IPS-18c (cell line): ENCODE results near the gene LRRC3.

Experiments used
- H3K4me3 ChIP-seq: 2 replicates; pipeline ENCODE4 v1.7.0; 2013; ENCODE audit warnings: low read depth, mild to moderate bottlenecking, low read length, moderate library complexity; ENCODE audit not compliant: insufficient read depth
- H3K9me3 ChIP-seq: one replicate; pipeline ENCODE4 v1.6.1; 2013; ENCODE audit warnings: mild to moderate bottlenecking, low read length, moderate library complexity; ENCODE audit not compliant: control insufficient read depth, insufficient read depth

The LRRC3 gene

GRCh38 chr21:44509539-44509938 lies 54.2 kb downstream of the LRRC3 start:
- Histone ChIP-seq H3K9me3 (no peaks in the 10 kb centered on the region), H3K4me3 (no peak overlapping the region)

DNA sequence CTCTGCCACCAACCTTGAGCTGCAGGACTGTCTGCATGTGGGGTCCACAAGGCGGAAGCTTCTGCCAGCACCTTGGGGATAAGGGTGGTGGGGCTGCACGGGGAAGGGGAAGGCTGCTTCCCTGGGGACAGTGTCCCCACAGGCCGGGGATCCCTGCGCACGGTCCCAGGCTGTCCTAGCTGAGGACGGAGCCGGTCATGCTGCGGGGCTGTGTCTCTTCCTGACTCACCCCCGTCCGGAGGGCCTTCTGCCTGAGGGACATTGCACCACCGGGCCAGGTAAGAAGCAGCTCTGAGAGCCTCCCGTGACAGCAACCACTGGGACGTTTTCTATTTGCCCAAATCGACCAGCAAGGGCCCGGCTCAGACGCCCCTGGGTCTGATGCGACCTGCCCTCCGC lies 54.8 kb downstream of the LRRC3 start:
- Histone ChIP-seq H3K9me3 (no peaks in the 10 kb centered on the region), H3K4me3 (no peak overlapping the region)

DNA sequence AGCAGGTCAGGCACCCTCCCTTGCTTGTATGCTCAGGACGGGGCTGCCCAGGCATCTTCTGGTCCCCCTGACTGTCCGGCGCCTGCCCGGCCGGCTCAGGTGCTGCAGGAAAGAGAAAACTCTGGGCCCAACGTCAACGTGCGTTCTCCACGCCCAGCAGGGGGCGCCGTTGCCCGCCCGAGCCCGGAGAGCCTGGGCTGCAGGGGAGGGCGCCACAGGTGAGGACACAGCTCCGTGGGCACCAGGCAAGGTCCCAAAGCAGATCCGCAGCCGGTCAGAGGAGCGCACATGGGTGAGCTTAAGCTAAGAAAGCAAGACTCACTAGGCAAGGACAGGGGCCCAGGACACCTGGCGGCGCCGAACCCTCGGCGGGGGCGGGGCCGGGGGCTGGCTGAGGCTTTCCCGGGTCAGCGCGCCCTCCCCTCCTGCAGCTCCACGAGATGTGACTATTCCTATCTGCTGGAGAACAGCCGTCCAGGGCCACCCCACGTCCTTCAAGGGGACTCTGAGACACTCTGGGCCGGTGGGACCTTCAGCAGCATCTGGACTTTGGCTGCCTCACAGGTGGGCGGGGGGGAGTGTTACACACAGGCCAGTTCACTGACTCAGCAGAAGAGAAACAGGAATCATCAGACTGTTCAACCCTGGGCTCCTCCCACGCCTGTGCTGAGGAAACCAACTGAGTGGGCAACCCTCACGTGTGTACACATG lies 55.4 kb downstream of the LRRC3 start:
- peak overlapping the region; percentile 29; the same call in 1 of the 2 replicates for H3K4me3 ChIP-seq
- no peaks in the 10 kb centered on the region for H3K9me3 ChIP-seq

DNA sequence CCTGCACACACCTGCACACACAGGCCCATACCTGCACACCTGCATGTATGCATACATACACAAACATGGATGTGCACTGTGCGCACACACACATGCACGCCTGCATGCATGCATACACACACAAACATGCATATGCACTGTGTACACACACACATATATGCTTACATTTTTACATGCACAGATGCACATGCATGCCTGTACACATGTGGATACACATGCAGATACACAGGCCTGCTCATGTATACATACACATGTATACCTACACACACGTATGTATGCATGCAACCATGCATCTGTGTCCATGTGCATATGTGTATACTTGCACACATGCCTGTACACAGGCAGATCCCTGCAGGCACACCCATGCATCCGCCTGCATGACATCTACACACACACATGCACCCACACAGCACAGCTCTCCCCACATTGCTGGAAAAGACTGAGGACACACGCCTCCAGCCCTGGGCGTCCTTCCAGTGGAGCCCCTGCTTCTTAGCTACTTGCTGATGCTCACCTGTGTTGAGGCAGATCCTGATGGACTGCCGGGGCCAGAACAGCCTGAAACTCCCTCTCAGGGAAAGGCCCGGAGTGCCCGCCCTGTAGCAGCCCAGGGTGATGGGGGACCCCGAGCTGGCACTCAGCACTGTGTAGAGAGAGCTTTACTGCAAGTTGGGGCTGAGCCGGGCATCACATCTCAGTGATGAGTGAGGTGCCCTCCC lies 56.1 kb downstream of the LRRC3 start:
- Histone ChIP-seq H3K9me3 (no peaks in the 10 kb centered on the region), H3K4me3 (no peak overlapping the region)
